Upper lobe of left lung (tissue), 4 donors: ENCODE data around the gene BANP.

ENCODE experiments used
- CTCF ChIP-seq, 6 experiments: fragments of 450-650 bp in 4 of 6; fragments of 200-600 bp in 2 of 6; sonication (generic) in 2 of 6; IDR thresholded peaks; one replicate each; pipeline ENCODE4 v1.5.1; 2016 to 2019; ENCODE audit warnings: antibody characterized with exemption in 6 of 6
- POLR2A ChIP-seq, 4 donors: fragments of 450-650 bp; IDR thresholded peaks; one replicate each; pipeline ENCODE4 v1.5.1; 2016 to 2017; ENCODE audit warnings: antibody characterized with exemption in 4 of 4, mild to moderate bottlenecking in 2 of 4

- TF ChIP-seq CTCF (IDR thresholded peaks at IDR 0.05) (no peak), POLR2A (IDR thresholded peaks at IDR 0.05) (no peak)
These were observed 19.7 kb upstream of the BANP start for GRCh38 chr16:87931504-87931903.
